ENCODE measurements around the gene PIK3R6. TPM values are rescaled to one million over a fixed set of nuclear protein-coding genes. Genes with fewer than 3 reads are reported as not detected.

The PIK3R6 gene
- total and polyA plus RNA-seq, 2 donors (not counting 1 experiment from before 2014, with no cell fraction given), result 2.8 to 11.0 TPM

GRCh38 chr17:8894673-8895578, 27.5 kb upstream of the PIK3R6 start:
- ChIA-PET POLR2A (interaction anchor here (0.6 to 1.2 kb wide), 4 partner anchors 47 to 93 kb away, joined by 3 read pairs; partner anchors contain the start of gene PIK3R5), CTCF (interaction anchor here (0.7 to 6.2 kb wide), 43 partner anchors 13 to 1026 kb away, joined by 3 to 56 read pairs (median 5); partner anchors contain the start of genes MFSD6L, PIK3R5 and PIK3R6)
- no peak overlapping the region for H3K27ac ChIP-seq (ENCODE audit: low read length in 2 of 2)
- H3K27me3 Mint-ChIP-seq, result no peaks in the 10 kb centered on the region
- H3K4me1 Mint-ChIP-seq, result peaks cover 42% of the 10 kb centered on the region
- H3K4me3 Mint-ChIP-seq, result no peak overlapping the region
- DNase-seq (peak; percentile 71), ATAC-seq (ENCODE audit: low read depth) (peak; percentile 51)
- no peaks in the 10 kb centered on the region for H4K20me1 ChIP-seq (ENCODE audit: control insufficient read depth, insufficient read depth, low read length, poor library complexity, severe bottlenecking)
- intact Hi-C loops (cut with micrococcal nuclease), result loop anchor here (1.0 to 2.0 kb wide), 6 partner anchors 91 to 512 kb away; partner anchors contain the start of genes MFSD6L and RPL26
- no peaks in the 10 kb centered on the region for H3K27me3 ChIP-seq (replicated peaks in 1 of 4; ENCODE audit: control extremely low read depth in 1 of 4, control insufficient read depth in 3 of 4, insufficient read depth in 4 of 4, low read length in 3 of 4)
- WGBS (ENCODE audit: insufficient coverage), result 61% methylated on average over 18 of the region's 24 CpGs
- H3K9me3 ChIP-seq (ENCODE audit: control extremely low read depth in 1 of 3, control insufficient read depth in 2 of 3, insufficient read depth in 1 of 3, low read length in 2 of 3), result no peaks in the 10 kb centered on the region
- no peak overlapping the region for H3K9ac ChIP-seq (ENCODE audit: low read length)
- no peaks in the 10 kb centered on the region for H3K79me2 ChIP-seq (ENCODE audit: control insufficient read depth, insufficient read depth, low read length)
- H3K4me1 ChIP-seq (ENCODE audit: control insufficient read depth in 2 of 2, insufficient read depth in 2 of 2, low read length in 2 of 2), result peaks cover 23 to 38% of the 10 kb centered on the region in 2 donors
- no peak overlapping the region for H2AFZ ChIP-seq (ENCODE audit: insufficient read depth, low read depth, low read length, poor library complexity, severe bottlenecking)
- TF ChIP-seq CTCF (IDR thresholded peaks at IDR 0.05) (peak; percentile 80), EZH2 (IDR thresholded peaks at IDR 0.05; ENCODE audit: borderline replicate concordance, insufficient read depth, low read depth, low read length, poor library complexity, severe bottlenecking) (no peak)
- H3K36me3 ChIP-seq (replicated peaks in 1 of 2; ENCODE audit: control extremely low read depth in 1 of 2, control insufficient read depth in 1 of 2, extremely low read depth in 1 of 2, insufficient read depth in 2 of 2, low read length in 1 of 2), result peaks cover 0 to 58% of the 10 kb centered on the region in 2 experiments
- no peak overlapping the region for H3K4me3 ChIP-seq (ENCODE audit: control extremely low read depth in 1 of 5, extremely low read depth in 1 of 5, insufficient read depth in 1 of 5, low read depth in 2 of 5, low read length in 4 of 5)
- H3K27ac Mint-ChIP-seq, result no peak overlapping the region
- H3K9me3 Mint-ChIP-seq (ENCODE audit: insufficient read depth), result no peaks in the 10 kb centered on the region
- H3K4me2 ChIP-seq (replicated peaks; ENCODE audit: low read depth, low read length, poor library complexity, severe bottlenecking), result peak overlapping the region; percentile 7

All from B cell (primary cell).